OCI-LY3 (cell line): ENCODE measurements around the gene ARHGEF10L.
A peak's percentile ranks its signal among the peaks of the same experiment; 100 is the strongest.
"Not testable (repeated sequence)": the region's sequence is repeated elsewhere in the genome, so short reads cannot be mapped to it uniquely, and the experiment has no call there.

Source experiments
- H2AFZ ChIP-seq: fragments of 200-600, 300-600 bp; shearing (Covaris generic); 2 replicates; pipeline ENCODE4 v1.6.0; 2014; ENCODE audit warnings: antibody characterized with exemption, low read depth, low read length
- H3K27ac ChIP-seq: fragments of 200-600, 300-600 bp; sonication (generic); 2 replicates; pipeline ENCODE4 v1.5.1; 2014; ENCODE audit warnings: mild to moderate bottlenecking, low read length, moderate library complexity, mixed read lengths
- H3K27me3 ChIP-seq: fragments of 200-600, 300-600 bp; sonication (generic); 2 replicates; pipeline ENCODE4 v1.6.1; 2014; ENCODE audit warnings: low read depth, low read length, mixed read lengths
- H3K36me3 ChIP-seq: fragments of 200-600, 300-600 bp; sonication (generic); replicated peaks from 2 replicates; pipeline ENCODE3; 2014; ENCODE audit warnings: low read depth, low read length, mixed read lengths
- H3K4me1 ChIP-seq: fragments of 300-600, 200-600 bp; sonication (generic); 2 replicates; pipeline ENCODE4 v1.6.1; 2014; ENCODE audit warnings: low read length, mixed read lengths
- H3K4me2 ChIP-seq: fragments of 200-600, 300-600 bp; sonication (generic); 2 replicates; pipeline ENCODE4 v1.6.1; 2014; ENCODE audit warnings: low read length, mixed read lengths
- H3K4me3 ChIP-seq: fragments of 300-600, 200-600 bp; sonication (generic); 2 replicates; pipeline ENCODE4 v1.5.1; 2014; ENCODE audit warnings: antibody characterized with exemption, mild to moderate bottlenecking, low read length, moderate library complexity
- H3K79me2 ChIP-seq: fragments of 300-600, 200-600 bp; shearing (Covaris generic); 2 replicates; pipeline ENCODE4 v1.6.1; 2014; ENCODE audit warnings: mild to moderate bottlenecking, low read length, mixed read lengths
- H3K9ac ChIP-seq: fragments of 300-600, 200-600 bp; shearing (Covaris generic); 2 replicates; pipeline ENCODE4 v1.6.0; 2014; ENCODE audit warnings: mild to moderate bottlenecking, low read length, moderate library complexity
- H3K9me3 ChIP-seq: fragments of 200-600, 300-600 bp; shearing (Covaris generic); 2 replicates; pipeline ENCODE4 v1.6.1; 2014; ENCODE audit warnings: low read length, mixed read lengths; ENCODE audit not compliant: insufficient read depth
- H4K20me1 ChIP-seq: fragments of 200-600, 300-600 bp; sonication (generic); 2 replicates; pipeline ENCODE4 v1.6.1; 2016; ENCODE audit warnings: low read length, mixed read lengths; ENCODE audit not compliant: insufficient read depth
- EZH2phosphoT487 ChIP-seq: fragments of 200-600 bp; shearing (Covaris generic); IDR thresholded peaks from 2 replicates; pipeline ENCODE4 v1.6.1; 2018; ENCODE audit warnings: antibody characterized with exemption, mixed run types, low read depth
- TF ChIP-seq, protein P1 (sequence below): fragments of 200-600, 300-600 bp; sonication (generic); IDR thresholded peaks from 2 replicates; pipeline ENCODE4 v1.5.1; 2014; ENCODE audit warnings: antibody characterized with exemption, low read length, low read depth

Gene ARHGEF10L

DNA sequence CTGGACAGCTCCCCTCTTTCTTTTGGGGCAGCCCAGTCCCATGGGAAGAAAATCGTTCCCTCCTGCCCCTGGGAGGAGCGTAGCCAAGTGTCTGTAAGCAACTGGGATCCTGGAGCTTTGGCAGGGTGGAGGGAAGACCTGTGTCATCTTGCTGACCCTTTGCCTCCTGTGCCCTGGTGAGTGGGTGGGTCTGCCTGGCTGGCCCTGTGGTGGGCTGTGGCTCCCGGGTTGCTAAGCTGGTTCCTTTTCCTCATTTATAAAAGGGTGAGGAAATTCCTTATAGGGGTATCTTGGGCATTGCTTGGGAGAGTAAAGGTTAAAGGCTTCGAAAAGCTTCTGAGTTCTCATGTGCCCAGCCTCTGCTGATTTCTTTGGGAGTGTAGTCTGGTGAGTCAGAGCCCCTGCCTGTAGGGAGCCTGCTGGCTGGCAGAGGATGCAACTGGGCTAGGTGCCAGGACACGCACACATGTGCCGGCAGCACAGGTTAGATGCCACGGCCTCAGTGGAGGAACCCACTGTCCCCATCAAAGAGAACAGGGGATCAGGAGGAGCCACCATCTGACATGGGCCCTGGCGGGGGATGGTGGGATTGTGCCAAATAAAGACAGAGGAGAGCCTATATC, 85.2 kb downstream of the ARHGEF10L start:
- H3K36me3 ChIP-seq: no peaks in the 10 kb centered on the region
- H3K27me3 ChIP-seq: no peaks in the 10 kb centered on the region
- 0 out of 2 replicates have a peak, but pooled peaks cover under 1% of the 10 kb centered on the region for H3K4me1 ChIP-seq
- no peak overlapping the region for H3K4me2 ChIP-seq
- TF ChIP-seq, protein P1, sequence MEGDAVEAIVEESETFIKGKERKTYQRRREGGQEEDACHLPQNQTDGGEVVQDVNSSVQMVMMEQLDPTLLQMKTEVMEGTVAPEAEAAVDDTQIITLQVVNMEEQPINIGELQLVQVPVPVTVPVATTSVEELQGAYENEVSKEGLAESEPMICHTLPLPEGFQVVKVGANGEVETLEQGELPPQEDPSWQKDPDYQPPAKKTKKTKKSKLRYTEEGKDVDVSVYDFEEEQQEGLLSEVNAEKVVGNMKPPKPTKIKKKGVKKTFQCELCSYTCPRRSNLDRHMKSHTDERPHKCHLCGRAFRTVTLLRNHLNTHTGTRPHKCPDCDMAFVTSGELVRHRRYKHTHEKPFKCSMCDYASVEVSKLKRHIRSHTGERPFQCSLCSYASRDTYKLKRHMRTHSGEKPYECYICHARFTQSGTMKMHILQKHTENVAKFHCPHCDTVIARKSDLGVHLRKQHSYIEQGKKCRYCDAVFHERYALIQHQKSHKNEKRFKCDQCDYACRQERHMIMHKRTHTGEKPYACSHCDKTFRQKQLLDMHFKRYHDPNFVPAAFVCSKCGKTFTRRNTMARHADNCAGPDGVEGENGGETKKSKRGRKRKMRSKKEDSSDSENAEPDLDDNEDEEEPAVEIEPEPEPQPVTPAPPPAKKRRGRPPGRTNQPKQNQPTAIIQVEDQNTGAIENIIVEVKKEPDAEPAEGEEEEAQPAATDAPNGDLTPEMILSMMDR: no peak
- no peak for TF ChIP-seq EZH2phosphoT487
- no peak overlapping the region for H3K4me3 ChIP-seq
- no peaks in the 10 kb centered on the region for H3K79me2 ChIP-seq
- H4K20me1 ChIP-seq: no peaks in the 10 kb centered on the region
- H2AFZ ChIP-seq: no peak overlapping the region
- no peak overlapping the region for H3K27ac ChIP-seq
- H3K9me3 ChIP-seq: no peaks in the 10 kb centered on the region
- H3K9ac ChIP-seq: no peak overlapping the region

DNA sequence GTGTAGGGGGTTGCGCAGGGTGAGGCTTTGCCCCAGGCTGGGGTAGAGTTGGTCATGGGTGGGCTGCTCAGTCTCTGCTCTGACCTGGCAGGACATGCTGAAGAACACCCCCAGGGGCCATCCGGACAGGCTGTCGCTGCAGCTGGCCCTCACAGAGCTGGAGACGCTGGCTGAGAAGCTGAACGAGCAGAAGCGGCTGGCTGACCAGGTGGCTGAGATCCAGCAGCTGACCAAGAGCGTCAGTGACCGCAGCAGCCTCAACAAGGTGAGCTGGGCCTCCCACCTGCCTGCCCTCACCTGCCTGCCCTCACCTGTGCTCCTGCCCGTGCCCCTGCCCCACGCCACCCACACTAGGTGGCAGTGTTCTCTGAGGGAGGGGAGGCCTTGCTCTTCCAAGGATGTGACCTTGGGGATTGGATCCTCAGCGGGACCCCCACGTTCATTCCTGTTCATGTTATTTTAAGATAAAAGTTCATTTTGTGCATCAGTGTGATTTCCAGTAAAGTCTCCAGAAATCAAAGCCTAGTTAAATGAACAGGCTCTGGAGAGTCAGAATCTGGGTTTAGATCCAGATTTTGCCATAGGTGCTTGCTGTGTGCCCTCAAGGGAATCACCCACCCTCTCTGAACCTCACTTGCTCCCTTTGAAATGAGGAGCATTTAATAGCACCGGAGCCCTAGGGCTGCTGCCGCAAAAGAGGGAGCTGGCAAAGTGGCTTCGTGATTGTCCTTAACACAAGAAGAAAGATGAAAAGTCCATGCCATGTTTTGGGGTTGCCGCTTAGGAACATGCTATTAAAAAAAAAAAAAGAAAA, 87.9 kb downstream of the ARHGEF10L start:
- H3K9me3 ChIP-seq: no peaks in the 10 kb centered on the region
- H3K27ac ChIP-seq: no peak overlapping the region
- H3K4me1 ChIP-seq: 0 out of 2 replicates have a peak, but pooled peaks cover 3% of the 10 kb centered on the region
- H3K9ac ChIP-seq: no peak overlapping the region
- H4K20me1 ChIP-seq: no peaks in the 10 kb centered on the region
- H3K36me3 ChIP-seq: no peaks in the 10 kb centered on the region
- no peak overlapping the region for H2AFZ ChIP-seq
- H3K79me2 ChIP-seq: no peaks in the 10 kb centered on the region
- H3K4me3 ChIP-seq: no peak overlapping the region
- no peak overlapping the region for H3K4me2 ChIP-seq
- TF ChIP-seq EZH2phosphoT487: no peak
- TF ChIP-seq, protein P1: peak; percentile 15; the same call in 1 of the 2 replicates
- no peaks in the 10 kb centered on the region for H3K27me3 ChIP-seq

DNA sequence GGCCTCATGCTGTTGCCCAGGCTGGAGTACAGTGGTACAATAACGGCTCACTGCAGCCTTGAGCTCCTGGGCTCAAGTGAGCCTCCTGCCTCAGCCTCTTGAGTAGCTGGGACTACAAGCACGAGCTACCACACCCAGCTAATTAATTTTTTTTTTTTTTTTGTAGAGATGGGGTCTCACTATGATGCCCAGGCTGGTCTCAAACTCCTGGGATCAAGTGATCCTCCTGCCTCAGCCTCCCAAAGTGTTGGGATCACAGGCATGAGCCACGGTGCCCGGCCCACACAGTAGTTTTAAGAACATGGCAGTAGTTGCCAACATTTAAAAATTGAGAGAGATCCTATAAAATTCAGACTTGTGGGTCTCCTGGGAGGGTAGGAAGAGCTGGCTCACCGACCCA, 89.5 kb downstream of the ARHGEF10L start:
- H3K36me3 ChIP-seq, H4K20me1 ChIP-seq, H3K27me3 ChIP-seq, H3K79me2 ChIP-seq, H3K27ac ChIP-seq, H3K4me2 ChIP-seq, H3K9ac ChIP-seq, H3K4me1 ChIP-seq, H2AFZ ChIP-seq, H3K4me3 ChIP-seq, H3K9me3 ChIP-seq: not testable (repeated sequence)

DNA sequence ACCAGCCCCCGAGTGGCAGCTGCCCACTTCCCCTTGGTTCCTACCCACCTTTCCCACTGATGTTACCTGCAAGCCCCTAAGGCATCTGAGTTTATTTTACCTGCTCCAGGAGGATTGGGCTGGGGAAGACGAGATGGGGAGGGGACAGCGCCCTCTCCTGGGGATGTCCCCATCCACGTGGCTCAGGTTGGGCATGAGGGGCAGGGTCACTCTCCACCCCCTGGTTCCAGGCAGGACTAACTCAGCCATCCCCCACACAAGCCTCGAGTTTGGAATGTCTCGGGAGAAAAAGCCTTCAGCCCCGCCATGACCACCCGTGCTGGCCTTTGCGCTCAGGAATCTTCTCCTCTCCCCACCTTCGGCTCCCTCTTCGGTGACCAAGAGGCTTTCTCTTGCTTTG, 90.0 kb downstream of the ARHGEF10L start:
- Histone ChIP-seq H3K4me2 (no peak overlapping the region), H3K27ac (no peak overlapping the region)

More for the DNA sequence above, 90.0 kb downstream of the ARHGEF10L start:
- Histone ChIP-seq H3K4me1 (0 out of 2 replicates have a peak, but pooled peaks cover 3% of the 10 kb centered on the region), H2AFZ (no peak overlapping the region), H3K4me3 (no peak overlapping the region), H3K27me3 (no peaks in the 10 kb centered on the region), H3K79me2 (no peaks in the 10 kb centered on the region), H3K36me3 (no peaks in the 10 kb centered on the region), H3K9ac (no peak overlapping the region), H3K9me3 (no peaks in the 10 kb centered on the region), H4K20me1 (no peaks in the 10 kb centered on the region)
- TF ChIP-seq, protein P1: peak; percentile 23; the same call in 1 of the 2 replicates
- TF ChIP-seq EZH2phosphoT487: no peak
